OCI-LY3 (cell line): ENCODE results near the gene EXOC1.

Source experiments
- EZH2phosphoT487 ChIP-seq: fragments of 200-600 bp; shearing (Covaris generic); IDR thresholded peaks from 2 replicates; pipeline ENCODE4 v1.6.1; 2018; ENCODE audit warnings: antibody characterized with exemption, mixed run types, low read depth
- TF ChIP-seq, protein P1 (sequence below): fragments of 200-600, 300-600 bp; sonication (generic); IDR thresholded peaks from 2 replicates; pipeline ENCODE4 v1.5.1; 2014; ENCODE audit warnings: antibody characterized with exemption, low read length, low read depth

DNA sequence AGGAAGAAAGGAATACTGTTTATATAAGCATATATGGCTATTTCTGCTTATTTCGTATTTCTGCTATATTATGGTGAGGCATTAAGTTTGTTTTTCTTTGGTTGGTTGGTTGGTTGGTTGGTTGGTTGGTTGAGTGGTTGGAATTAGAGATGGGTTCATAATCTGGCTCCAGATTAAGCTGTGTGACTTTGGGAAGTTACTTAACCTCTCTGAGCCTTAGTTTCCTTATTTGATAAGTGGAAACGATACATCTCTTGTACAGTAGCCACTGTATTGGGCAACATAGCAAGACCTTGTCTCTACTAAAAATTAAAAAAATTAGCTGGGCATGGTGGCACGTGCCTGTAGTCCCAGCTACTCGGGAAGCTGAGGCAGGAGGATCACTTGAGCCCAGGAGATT lies 49.2 kb downstream of the EXOC1 start:
- TF ChIP-seq, protein P1, sequence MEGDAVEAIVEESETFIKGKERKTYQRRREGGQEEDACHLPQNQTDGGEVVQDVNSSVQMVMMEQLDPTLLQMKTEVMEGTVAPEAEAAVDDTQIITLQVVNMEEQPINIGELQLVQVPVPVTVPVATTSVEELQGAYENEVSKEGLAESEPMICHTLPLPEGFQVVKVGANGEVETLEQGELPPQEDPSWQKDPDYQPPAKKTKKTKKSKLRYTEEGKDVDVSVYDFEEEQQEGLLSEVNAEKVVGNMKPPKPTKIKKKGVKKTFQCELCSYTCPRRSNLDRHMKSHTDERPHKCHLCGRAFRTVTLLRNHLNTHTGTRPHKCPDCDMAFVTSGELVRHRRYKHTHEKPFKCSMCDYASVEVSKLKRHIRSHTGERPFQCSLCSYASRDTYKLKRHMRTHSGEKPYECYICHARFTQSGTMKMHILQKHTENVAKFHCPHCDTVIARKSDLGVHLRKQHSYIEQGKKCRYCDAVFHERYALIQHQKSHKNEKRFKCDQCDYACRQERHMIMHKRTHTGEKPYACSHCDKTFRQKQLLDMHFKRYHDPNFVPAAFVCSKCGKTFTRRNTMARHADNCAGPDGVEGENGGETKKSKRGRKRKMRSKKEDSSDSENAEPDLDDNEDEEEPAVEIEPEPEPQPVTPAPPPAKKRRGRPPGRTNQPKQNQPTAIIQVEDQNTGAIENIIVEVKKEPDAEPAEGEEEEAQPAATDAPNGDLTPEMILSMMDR = no peak
- no peak for TF ChIP-seq EZH2phosphoT487
